NCI-H748 (cell line): ENCODE measurements around the gene TRIP6.

Source experiments
- DNase-seq: peaks from one replicate; lab custom pipeline; 2025; ENCODE audit not compliant: unreplicated experiment; lab: John Stamatoyannopoulos, UW

The TRIP6 gene, protein sequence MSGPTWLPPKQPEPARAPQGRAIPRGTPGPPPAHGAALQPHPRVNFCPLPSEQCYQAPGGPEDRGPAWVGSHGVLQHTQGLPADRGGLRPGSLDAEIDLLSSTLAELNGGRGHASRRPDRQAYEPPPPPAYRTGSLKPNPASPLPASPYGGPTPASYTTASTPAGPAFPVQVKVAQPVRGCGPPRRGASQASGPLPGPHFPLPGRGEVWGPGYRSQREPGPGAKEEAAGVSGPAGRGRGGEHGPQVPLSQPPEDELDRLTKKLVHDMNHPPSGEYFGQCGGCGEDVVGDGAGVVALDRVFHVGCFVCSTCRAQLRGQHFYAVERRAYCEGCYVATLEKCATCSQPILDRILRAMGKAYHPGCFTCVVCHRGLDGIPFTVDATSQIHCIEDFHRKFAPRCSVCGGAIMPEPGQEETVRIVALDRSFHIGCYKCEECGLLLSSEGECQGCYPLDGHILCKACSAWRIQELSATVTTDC

DNA sequence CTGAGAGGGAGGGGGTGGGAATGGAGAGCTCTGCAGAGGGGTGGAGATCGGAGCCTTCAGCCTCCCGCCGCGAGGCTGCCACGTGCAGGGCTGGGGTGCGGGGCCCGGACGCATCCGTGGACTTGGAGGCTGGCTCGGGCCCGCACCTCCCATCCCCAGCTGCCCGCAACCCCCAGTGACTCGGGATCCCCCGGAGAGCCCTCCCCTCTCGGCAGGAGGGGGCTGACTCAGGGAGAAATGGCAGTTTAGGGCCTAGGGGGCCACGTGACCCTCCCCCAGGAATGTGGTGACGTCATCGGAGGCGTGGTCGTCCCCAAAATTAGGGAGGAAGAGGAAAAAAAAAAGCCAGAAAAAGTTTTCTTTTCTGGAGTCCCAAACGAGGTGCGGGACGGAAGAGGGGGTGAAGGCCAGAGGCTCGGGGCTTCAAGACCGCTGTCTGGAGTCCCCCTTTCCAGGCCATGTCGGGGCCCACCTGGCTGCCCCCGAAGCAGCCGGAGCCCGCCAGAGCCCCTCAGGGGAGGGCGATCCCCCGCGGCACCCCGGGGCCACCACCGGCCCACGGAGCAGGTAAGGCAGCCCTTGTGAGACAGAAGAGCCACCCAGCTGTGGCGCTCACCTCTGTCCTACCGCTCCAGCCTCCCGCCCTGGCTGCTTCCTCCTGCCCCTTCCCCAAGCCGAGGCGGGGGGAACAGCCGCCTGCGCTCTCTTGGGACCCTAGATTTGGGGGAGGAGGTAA, at the start of gene TRIP6:
TSS of gene TRIP6 (plus strand) at position 348 of the 736 bp plus-strand sequence. CDS start at position 459, 111 bp downstream.
- DNase-seq, result no peak

DNA sequence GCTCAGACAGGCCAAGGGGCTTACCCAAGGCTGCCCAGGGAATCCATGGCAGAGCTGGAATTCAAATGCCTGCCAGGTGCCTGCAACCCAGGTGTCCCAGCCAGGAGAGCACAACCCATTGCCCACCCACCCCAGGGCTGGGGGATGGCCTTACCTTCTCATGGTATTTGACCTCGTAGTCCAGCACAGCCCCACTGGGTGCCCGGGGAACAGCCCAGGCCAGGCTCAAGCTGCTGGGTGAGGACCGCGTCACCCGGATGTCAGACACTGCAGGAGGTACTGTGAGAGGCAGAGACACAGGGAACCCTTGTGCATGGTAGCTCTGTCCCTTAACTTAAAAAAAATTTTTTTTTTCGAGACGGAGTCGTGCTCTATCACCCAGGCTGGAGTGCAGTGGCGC, 48.8 kb upstream of the TRIP6 start:
- no peak for DNase-seq

DNA sequence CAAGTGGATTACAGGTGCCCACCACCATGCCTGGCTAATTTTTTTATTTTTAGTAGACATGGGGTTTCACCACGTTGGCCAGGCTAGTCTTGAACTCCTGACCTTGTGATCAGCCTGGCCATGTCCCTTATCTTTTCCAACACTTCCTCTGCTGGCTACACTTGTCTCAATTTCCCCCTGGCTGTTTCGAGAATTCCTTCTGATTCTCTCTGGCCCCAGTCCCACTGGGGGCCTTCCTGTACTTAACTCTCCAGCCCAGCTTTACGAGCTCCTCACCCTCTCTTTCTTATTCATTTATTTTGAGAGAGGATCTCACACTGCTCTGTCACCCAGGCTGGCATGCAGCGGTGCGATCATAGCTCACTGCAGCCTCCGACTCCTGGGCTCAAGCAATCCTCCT, 48.4 kb upstream of the TRIP6 start:
- DNase-seq, result no peak

DNA sequence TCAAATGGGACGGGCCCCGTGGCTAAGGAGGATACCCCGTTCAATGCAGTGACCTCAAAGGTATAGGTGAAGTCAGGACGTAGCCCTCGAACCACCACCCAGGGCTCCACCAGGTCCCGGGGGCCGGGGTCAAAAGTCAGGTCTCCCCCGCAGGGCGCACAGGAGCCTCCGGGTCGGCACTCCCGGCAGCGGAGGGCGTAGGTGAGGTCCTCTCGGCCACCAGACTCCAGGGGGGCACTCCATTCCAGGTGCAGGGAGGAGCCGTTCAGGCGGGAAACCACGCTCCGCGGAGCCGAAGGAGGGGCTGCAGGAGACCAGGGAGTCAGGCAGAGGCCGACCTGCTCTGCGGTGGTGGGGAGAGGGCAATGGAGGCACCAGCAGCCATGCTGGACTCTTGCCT, 47.6 kb upstream of the TRIP6 start:
- DNase-seq, result no peak

DNA sequence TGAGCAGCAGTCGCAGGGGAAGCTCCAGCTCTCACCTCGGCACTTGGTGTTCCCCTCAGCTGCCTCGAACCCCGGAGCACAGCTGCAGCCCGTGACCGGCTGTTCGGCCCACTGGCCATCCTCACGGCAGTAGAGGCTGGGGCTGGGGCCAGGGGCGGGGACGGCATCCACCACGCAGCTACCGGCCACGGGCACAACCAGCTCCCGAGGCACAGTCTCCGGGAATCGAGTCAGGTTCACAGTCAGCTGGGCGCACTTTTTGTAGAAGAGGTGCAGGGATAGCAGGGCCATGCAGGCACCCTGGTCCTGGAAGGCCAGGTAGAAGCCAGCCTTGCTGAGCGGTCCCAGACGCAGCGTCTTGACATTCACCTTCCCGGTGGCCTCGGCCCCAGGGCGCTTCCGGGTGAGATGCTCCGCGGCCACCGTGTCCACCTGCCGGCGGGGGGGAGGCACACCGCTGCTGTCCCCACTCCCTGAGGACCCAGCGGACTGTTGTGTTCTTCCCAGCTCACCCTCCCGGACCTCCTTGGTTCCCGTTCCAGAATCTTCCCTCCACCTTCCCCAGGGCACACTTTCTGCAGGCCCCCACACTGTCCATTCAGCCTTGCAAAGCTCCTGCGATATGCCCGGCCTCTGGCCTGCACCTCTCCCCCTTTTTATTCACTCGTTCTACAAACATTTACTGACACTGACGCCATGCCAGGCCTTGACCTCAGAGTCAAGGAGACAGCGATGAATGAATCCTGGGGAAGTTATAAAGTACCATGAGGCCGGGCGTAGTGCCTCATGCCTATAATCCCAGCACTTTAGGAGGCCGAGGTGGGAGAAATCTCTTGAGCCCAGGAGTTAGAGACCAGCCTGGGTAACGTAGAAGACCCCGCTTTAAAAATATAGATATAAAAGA, 44.7 kb upstream of the TRIP6 start:
- no peak for DNase-seq

DNA sequence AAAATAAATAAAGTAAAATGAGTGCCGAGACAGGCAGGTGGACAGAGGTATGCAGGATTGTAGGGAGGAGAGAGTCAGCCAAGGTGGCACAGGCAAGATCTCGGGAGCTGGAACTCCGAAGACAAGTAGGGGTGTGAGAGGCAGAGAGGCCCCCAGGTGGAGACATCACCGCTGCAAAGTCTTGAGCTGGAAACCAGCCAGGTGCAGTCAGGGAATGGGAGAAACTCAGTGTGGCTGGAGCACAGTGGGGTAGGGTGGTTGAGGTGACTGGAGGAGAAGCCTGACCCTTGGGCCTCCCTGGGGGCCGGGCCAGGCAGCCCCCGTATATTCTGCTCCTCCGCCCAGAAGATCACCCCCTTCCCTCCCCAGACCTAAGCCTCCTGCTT, 44.1 kb upstream of the TRIP6 start:
- DNase-seq, result no peak

DNA sequence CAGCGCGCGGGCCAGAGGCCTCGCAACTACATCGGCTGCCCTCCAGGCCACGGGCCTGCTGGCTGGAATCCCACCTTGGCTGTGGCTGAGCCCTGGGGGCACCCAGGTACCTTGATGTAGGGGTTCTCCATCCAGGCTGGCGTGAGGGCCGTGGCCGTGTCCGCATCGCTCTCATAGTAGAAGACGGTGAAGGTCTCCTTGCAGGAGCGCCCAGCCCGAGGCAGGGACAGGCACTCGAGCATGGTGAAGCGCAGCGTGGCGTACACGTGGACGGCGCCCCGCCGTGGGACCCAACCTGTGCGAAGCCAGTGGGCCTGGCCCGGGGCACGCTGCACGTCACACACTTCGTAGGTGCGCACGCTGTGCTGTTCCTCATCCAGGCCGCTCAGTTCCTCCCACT, 43.7 kb upstream of the TRIP6 start:
- DNase-seq, result no peak

DNA sequence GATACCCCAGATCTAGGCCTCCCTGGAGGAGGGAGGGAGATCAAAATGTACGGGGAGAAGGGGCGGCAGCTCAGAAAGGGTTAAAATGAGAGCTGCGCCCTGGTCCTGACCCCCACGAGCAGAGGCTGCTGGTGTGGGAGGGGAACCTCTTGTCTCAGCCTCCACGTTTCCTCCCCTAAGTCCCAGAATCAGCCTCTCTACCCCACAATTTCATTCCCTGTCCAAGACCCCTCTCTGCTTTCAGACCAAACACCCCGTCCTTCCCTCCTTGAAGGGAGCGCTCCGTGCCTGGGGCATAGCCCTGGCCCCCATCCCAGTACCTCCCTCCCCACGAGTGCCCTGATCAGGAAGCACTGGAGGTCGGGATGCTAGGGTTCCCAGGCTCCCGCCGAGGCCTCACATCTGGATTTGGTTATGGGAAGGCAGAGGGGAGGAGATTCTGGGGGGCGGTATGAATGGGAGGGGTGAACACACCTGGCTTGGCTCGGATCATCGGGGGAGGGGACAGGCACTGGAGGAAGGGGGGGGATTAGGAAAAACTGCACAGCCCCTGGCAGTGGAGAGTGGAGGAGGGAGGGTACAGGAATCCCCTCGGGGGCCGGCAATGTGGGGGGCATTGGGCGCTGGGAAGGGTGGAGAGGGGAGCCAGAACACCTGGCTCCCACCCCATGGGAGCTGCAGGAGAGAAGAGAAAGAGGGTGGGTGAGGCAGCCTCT, 42.5 kb upstream of the TRIP6 start:
- no peak for DNase-seq

DNA sequence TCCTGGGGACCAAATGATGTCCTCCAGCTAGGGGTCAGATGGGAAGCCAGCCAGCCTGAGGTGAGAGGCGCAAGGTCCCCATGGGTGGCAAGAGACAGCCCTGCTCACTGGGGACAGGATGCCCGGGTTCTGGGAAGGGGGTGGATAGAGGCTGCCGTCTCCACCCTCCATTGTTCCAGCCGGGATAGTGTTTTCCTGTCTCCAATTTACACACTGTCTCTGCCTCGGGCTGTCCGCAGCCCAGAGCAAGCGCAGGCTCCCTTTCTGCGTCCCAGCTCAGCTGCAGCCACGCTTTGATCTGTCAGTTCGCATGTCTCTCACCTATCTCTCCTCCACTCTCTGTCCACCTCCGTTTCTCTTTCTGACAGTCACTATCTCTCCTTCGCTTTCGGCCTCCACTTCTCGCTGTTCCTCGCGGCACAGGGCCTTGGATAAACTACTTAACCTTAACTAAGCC, 41.9 kb upstream of the TRIP6 start:
- DNase-seq, result peak; percentile 40

DNA sequence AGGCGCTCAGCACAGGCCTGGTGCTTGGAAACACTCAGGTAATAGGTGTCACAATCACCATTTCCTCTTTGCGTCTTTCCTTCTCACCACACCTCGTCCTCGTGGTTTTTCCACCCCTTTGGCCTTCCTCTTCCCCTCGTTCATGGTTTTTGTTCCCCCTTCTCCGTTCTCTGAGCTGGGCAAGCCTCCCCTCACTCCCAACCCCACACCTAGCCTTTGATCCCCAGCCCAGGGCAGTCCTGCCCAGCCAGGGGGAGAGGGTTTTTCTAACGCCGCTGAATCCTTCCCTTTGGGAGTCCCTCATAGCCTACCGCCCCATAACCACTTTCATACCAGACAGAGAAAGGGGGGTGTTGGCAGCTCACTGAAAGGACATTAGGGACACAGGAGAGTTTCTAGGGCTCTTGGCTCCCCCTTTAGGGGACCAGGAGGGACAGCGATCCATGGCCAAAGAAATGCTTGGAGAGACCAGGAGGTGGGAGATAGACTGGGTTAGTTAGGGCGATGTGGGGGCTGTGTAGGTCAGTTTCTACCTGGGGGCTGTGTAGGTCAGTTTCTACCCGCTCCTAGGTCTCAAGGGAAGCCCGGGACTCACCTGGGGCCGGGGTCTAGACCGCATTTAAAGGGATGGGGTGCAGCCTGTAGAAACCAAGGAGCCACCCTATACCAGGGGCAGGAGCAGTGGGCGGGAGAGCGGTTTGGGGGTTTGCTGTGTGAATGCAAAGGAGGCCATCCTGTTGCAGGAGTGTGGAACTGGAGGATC, 41.3 kb upstream of the TRIP6 start:
- peak; percentile 2 for DNase-seq

DNA sequence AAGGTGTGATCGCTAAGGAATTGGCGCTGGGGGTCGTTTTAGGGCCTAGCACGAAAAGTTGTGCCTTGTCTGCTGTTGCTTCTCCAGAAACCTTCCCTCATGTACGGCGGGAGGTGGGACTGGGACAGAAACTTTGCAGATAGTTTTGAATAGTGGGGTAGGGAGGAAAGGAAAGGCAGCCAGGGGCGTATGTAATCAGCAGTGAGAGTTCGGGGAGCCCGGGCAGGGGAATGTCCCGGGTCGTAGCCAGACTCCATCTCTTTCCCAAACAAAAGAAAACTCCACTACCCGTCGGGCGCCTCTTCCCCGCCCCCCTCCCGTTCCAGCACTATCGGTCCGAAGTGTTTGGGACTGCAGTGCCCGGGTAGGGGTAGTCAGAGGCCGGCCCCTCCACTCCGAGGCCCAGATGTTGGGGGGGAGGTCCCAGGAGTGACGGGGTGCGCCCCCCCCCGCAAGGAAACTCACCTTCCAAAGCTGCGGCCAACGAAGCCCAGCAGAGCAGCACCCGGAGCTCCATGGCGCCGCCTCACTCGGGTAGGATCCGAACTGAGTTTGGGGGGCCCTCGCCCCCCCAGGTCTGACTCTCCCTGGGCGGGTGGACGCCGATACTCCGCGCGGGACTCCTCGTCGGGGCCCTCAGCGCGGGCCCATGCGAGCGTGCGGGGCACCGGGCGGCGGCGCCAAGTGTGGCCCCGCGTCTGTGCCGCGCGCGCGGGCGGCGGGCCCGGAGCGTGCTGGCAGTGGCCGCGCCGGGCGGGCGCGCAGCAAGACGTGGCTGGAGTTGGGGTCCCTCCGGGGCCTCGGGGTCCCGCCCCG, 40.5 kb upstream of the TRIP6 start:
- peak; percentile 25 for DNase-seq

DNA sequence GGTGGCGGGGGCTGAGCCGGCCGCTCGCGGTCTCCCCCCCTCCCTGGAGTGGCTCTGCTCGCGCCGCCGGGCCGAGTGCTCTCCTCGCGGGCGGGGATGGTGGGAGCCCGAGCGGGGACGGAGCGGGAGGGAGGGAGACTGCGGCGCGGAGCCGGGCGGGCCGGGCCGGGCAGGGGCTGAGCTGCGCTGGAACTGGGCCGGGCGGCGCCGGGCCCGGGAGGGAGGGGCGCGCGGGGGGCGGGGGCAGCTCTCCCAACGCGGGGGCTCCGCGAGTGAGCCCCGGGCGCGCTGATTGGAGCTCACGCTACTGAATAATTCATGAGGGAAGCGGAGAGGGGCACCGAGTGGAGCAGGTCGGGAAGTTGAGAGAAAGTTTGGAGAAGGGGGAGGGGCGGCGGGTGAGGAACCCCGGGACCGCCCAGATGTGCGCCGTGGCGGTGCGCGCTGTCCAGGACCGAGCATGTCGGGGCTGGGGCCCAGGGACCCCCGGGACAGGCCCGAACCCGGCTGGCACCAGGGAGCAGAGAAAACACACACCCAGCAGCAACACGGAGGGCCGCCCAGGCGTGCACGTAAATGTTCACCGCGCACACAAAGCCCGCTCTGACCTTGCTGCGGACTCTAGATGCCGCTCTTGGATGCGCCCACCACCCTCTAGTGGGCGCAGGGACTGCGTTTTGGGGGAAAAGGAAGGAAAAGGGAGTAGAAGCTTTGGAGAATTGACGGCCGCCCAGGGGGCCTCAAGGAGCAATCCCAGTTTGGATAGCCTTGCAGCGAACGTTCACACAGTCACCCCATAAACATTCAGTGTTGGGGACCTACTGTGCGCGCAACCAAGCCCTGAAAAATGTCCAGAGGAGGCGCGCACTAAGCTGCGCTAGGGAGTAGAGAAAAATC, 39.6 kb upstream of the TRIP6 start, which contains the start of gene EPHB4:
TSS of gene EPHB4 (minus strand) at position 194 of the 897 bp plus-strand sequence. CDS start 493 bp downstream, outside the sequence.
- DNase-seq, result peak; percentile 39

DNA sequence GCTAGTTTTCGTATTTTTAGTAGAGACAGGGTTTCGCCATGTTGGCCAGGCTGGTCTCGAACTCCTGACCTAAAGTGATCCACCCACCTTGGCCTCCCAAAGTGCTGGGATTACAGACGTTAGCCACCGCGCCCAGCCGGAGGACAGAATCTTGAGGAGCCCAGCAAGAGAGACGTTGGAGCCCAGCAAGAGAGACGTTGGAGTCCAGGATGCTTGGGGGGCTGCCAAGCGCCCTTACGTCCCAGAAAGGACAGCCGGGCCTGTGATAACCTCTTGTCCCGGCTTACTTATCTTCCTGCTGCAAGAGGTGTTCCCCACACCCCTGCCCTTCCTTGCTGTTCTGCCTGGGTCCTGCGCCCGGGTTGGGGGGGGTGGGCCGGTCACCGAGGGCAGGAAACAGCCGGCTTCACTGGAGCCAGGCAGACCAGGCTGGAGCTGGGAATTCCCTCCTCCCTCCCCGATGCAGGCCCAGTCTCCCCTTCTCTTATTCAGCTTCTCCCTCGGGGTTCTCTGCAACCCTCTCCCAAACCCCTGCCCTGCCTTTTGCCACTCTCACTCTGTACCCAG, 38.0 kb upstream of the TRIP6 start:
- no peak for DNase-seq

DNA sequence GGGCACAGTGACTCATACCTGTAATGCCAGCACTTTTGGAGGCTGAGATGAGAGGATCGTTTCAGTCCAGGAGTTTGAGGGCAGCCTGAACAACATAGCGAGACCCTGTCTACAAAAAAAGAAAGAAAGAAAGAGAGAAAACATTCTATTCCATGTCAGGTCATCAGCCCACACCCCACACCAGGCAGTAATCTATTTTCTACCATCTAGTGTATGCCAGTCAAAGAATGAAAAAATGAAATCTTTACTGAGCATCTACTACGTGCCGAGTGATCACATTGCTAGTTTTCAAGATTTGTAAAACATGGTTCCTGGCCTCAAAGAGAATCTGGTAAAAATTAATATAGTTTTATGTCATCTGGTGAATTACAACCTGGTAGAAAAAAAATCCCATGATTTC, 36.8 kb upstream of the TRIP6 start:
- DNase-seq, result no peak

DNA sequence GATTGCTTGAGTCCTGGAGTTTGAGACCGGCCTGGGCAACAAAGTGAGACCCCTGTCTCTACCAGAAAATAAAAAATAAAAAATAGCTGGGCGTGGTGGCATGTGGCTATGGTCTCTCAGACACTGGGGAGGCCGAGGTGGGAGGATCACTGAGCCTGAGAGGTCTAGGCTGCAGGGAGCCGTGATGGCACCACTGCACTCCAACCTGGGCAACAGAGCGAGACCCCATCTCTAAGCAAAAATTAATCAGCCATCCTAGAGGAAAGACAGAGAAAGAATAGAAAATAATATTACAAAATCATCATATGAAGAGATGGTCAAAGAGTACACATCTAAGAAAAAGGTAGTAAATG, 34.9 kb upstream of the TRIP6 start:
- DNase-seq, result no peak

DNA sequence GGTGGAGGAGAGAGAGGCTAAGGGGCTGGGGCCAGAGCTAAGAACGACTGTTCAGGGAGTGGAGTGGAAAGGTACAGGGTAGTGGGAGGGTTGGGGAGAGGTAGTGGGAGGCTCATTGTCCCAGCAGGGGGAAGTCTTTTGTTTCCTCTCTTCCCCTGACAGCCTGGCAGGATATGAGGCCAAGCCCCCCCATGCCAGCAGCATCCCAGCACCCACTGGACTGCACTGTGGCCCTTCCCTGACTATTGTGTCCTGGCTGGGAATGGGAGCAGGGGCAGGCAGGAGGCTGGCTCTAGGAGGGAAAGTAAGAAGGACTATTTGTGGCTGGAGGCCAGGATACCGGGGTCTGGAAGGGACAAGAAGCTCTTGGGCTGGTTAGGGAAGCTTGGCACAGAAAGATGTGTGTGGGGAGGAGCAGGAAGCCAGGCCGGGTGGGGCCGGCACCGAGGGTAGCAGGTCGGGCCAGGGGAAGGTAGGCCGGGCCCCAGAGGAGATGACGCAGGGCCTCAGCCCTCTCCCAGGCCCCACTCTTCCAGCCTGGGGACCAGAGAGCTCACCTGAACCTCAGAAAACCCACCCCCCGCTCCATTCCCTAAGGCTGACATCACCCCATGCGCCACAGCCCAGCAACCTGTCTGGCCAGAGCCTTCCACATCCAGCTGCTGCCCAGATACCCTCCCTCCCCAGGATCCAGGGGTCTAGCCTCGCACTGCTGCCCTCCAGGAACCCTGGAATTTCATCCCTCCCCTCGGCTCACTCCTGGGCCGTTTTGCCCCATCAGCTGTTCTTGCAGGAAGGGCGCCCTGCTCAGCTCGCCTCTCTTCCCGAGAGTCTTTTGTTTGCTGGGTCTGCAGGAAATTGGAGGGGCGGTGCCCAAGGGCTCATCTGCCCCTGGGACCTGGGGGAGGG, 31.0 kb upstream of the TRIP6 start:
- no peak for DNase-seq

DNA sequence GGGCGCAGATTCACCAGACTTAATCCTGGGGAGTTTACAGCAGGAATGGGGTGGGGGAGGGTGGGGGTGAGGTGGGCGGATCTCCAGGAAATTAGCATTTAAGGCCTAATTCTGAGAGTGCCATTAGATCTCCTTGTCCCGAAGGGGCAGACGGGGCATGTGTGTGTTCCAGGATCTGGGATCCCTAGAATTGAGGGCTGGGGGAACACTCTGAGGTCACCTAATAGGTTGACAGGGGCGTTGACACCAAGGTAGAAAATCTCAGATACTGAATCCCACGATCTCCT, 30.4 kb upstream of the TRIP6 start:
- DNase-seq, result no peak
